Neuronal stem cell (in vitro differentiated cells): ENCODE measurements around the gene PHKA1.

Experiments
- DNase-seq: peaks from one replicate; pipeline ENCODE4 v3.0.0-alpha.2; 2013; ENCODE audit warnings: low spot score
- H2AFZ ChIP-seq: one replicate; pipeline ENCODE4 v1.6.1; 2013; ENCODE audit warnings: mild to moderate bottlenecking, low read length, inconsistent platforms
- H2AK5ac ChIP-seq: 2 replicates; pipeline ENCODE4 v1.6.1; 2013; ENCODE audit warnings: low read depth, mild to moderate bottlenecking, inconsistent platforms, low read length, moderate library complexity, mixed read lengths
- H2BK120ac ChIP-seq: 2 replicates; pipeline ENCODE4 v1.6.1; 2013; ENCODE audit warnings: low read depth, mild to moderate bottlenecking, inconsistent platforms, low read length, moderate library complexity, mixed read lengths
- H2BK12ac ChIP-seq: one replicate; pipeline ENCODE4 v1.6.1; 2013; ENCODE audit warnings: low read length, inconsistent platforms
- H2BK15ac ChIP-seq: 2 replicates; pipeline ENCODE4 v1.6.1; 2013; ENCODE audit warnings: mild to moderate bottlenecking, low read length, inconsistent platforms, mixed read lengths
- H2BK5ac ChIP-seq: one replicate; pipeline ENCODE4 v1.6.1; 2013; ENCODE audit warnings: inconsistent platforms, mild to moderate bottlenecking, low read length, moderate library complexity
- H3K14ac ChIP-seq: one replicate; pipeline ENCODE4 v1.6.1; 2013; ENCODE audit warnings: low read length, inconsistent platforms
- H3K18ac ChIP-seq: 2 replicates; pipeline ENCODE4 v1.6.1; 2013; ENCODE audit warnings: low read length, inconsistent platforms
- H3K23ac ChIP-seq: 2 replicates; pipeline ENCODE4 v1.6.1; 2013; ENCODE audit warnings: low read depth, mild to moderate bottlenecking, mixed read lengths, low read length, inconsistent platforms; ENCODE audit not compliant: poor library complexity
- H3K27ac ChIP-seq: replicated peaks from 3 replicates; pipeline ENCODE4 v1.5.1; 2013; ENCODE audit warnings: low read length, inconsistent platforms
- H3K27me3 ChIP-seq, 3 experiments: 2 replicates each; pipeline ENCODE4 v1.6.1; 2013; ENCODE audit warnings: low read length in 3 of 3, mild to moderate bottlenecking in 2 of 3, inconsistent platforms in 1 of 3, low read depth in 1 of 3, mixed read lengths in 1 of 3, moderate library complexity in 1 of 3; ENCODE audit not compliant: control insufficient read depth in 3 of 3, insufficient read depth in 3 of 3
- H3K36me3 ChIP-seq, 2 donors: replicated peaks in 1 of 2; 2 replicates each; pipeline ENCODE4 v1.6.1; 2013; ENCODE audit warnings: low read length in 2 of 2; ENCODE audit not compliant: control insufficient read depth in 2 of 2, insufficient read depth in 2 of 2
- H3K4ac ChIP-seq: 2 replicates; pipeline ENCODE4 v1.6.1; 2013; ENCODE audit warnings: inconsistent platforms, mild to moderate bottlenecking, low read length, moderate library complexity
- H3K4me1 ChIP-seq, 2 donors: 1 replicate in 1 of 2; 2 replicates in 1 of 2; pipeline ENCODE4 v1.6.1; 2013; ENCODE audit warnings: low read length in 2 of 2, low read depth in 1 of 2; ENCODE audit not compliant: control insufficient read depth in 2 of 2, insufficient read depth in 1 of 2
- H3K4me2 ChIP-seq: one replicate; pipeline ENCODE4 v1.6.1; 2013; ENCODE audit warnings: mild to moderate bottlenecking, low read length, inconsistent platforms; ENCODE audit not compliant: insufficient read depth, poor library complexity, severe bottlenecking
- H3K4me3 ChIP-seq, 2 donors: 2 replicates each; pipeline ENCODE4 v1.5.1; 2013; ENCODE audit warnings: low read length in 2 of 2, mild to moderate bottlenecking in 2 of 2, inconsistent platforms in 1 of 2, moderate library complexity in 1 of 2
- H3K79me1 ChIP-seq: one replicate; pipeline ENCODE4 v1.6.1; 2013; ENCODE audit warnings: low read depth, mild to moderate bottlenecking, inconsistent platforms, low read length, moderate library complexity
- H3K9ac ChIP-seq: one replicate; pipeline ENCODE4 v1.6.1; 2013; ENCODE audit warnings: mild to moderate bottlenecking, low read depth, low read length, inconsistent platforms; ENCODE audit not compliant: poor library complexity
- H3K9me3 ChIP-seq, 2 donors: replicated peaks in 1 of 2; 2 replicates each; pipeline versions ENCODE3 to v1.6.1; 2013; ENCODE audit warnings: low read length in 2 of 2, mild to moderate bottlenecking in 2 of 2, inconsistent platforms in 1 of 2, low read depth in 1 of 2, mixed read lengths in 1 of 2, moderate library complexity in 1 of 2; ENCODE audit not compliant: control insufficient read depth in 2 of 2, insufficient read depth in 1 of 2
- H4K8ac ChIP-seq: one replicate; pipeline ENCODE4 v1.6.1; 2013; ENCODE audit warnings: low read depth, mild to moderate bottlenecking, inconsistent platforms, low read length, moderate library complexity
- H4K91ac ChIP-seq: one replicate; pipeline ENCODE4 v1.6.1; 2013; ENCODE audit warnings: low read length, low read depth, mild to moderate bottlenecking, inconsistent platforms; ENCODE audit not compliant: poor library complexity
- WGBS, 2 donors: extraction: QIAGEN DNeasy Blood & Tissue Kit; methylation state at CpG; one replicate each; pipeline ENCODE4 v1.1.7; 2013; ENCODE audit warnings: missing lambda C conversion rate in 2 of 2, mixed read lengths in 1 of 2; ENCODE audit not compliant: insufficient read length in 2 of 2, insufficient replicate concordance in 1 of 2; ENCODE audit errors: extremely low coverage in 2 of 2; 5-methylcytosine and 5-hydroxymethylcytosine counted together

Gene PHKA1

GRCh38 chrX:72540318-72540717 is 173.8 kb downstream of the PHKA1 start:
- no CpG with 5 or more reads among the region's 5 CpGs for WGBS, 2 donors
- H3K23ac ChIP-seq = no peak overlapping the region

GRCh38 chrX:72539822-72540221 is 174.3 kb downstream of the PHKA1 start:
- H3K4me3 ChIP-seq = no peak overlapping the region
- H3K18ac ChIP-seq = no peak overlapping the region
- H3K4ac ChIP-seq = no peak overlapping the region
- H2BK120ac ChIP-seq = no peak overlapping the region
- H2BK12ac ChIP-seq = no peak overlapping the region
- no peaks in the 10 kb centered on the region for H3K9me3 ChIP-seq
- WGBS, 2 donors = no CpG with 5 or more reads among the region's 2 CpGs
- H2BK5ac ChIP-seq = no peak overlapping the region
- H3K14ac ChIP-seq = no peak overlapping the region
- H3K23ac ChIP-seq = no peak overlapping the region
- H2AK5ac ChIP-seq = no peak overlapping the region
- H4K91ac ChIP-seq = no peak overlapping the region
- no peak overlapping the region for H3K27ac ChIP-seq
- no peak overlapping the region for H4K8ac ChIP-seq
- H2BK15ac ChIP-seq = no peak overlapping the region
- no peaks in the 10 kb centered on the region for H3K79me1 ChIP-seq
- H3K27me3 ChIP-seq = no peaks in the 10 kb centered on the region
- no peaks in the 10 kb centered on the region for H3K4me1 ChIP-seq
- peaks cover 0 to 8% of the 10 kb centered on the region in 2 donors for H3K36me3 ChIP-seq
- DNase-seq = no peak
- no peak overlapping the region for H2AFZ ChIP-seq
- no peak overlapping the region for H3K9ac ChIP-seq
- no peak overlapping the region for H3K4me2 ChIP-seq

More at GRCh38 chrX:72540318-72540717, 173.8 kb downstream of the PHKA1 start:
- H2AFZ ChIP-seq = no peak overlapping the region
- H4K91ac ChIP-seq = no peak overlapping the region
- H2BK120ac ChIP-seq = no peak overlapping the region
- H4K8ac ChIP-seq = no peak overlapping the region
- no peak overlapping the region for H3K9ac ChIP-seq
- H3K14ac ChIP-seq = no peak overlapping the region
- no peak overlapping the region for H3K4ac ChIP-seq
- no peaks in the 10 kb centered on the region for H3K27me3 ChIP-seq
- no peak overlapping the region for H3K27ac ChIP-seq
- H2BK5ac ChIP-seq = no peak overlapping the region
- H3K36me3 ChIP-seq = peaks cover 0 to 6% of the 10 kb centered on the region in 2 donors
- H3K4me2 ChIP-seq = no peak overlapping the region
- H3K18ac ChIP-seq = no peak overlapping the region
- no peak overlapping the region for H2BK12ac ChIP-seq
- no peaks in the 10 kb centered on the region for H3K4me1 ChIP-seq
- no peak overlapping the region for H2AK5ac ChIP-seq
- H3K4me3 ChIP-seq = no peak overlapping the region
- DNase-seq = no peak
- no peaks in the 10 kb centered on the region for H3K79me1 ChIP-seq
- no peaks in the 10 kb centered on the region for H3K9me3 ChIP-seq
- H2BK15ac ChIP-seq = no peak overlapping the region

- H2BK12ac ChIP-seq = no peak overlapping the region
- H3K9ac ChIP-seq = no peak overlapping the region
- H3K4me1 ChIP-seq = no peaks in the 10 kb centered on the region
- H3K36me3 ChIP-seq = peaks cover 0 to 3% of the 10 kb centered on the region in 2 donors
- no peak overlapping the region for H4K91ac ChIP-seq
- no peak overlapping the region for H2AK5ac ChIP-seq
- H3K27me3 ChIP-seq = no peaks in the 10 kb centered on the region
- H2BK120ac ChIP-seq = no peak overlapping the region
- no peak for DNase-seq
- no peak overlapping the region for H3K4me3 ChIP-seq
- no peak overlapping the region for H3K27ac ChIP-seq
- H3K18ac ChIP-seq = no peak overlapping the region
- no peak overlapping the region for H3K14ac ChIP-seq
- H3K4me2 ChIP-seq = no peak overlapping the region
- H2BK5ac ChIP-seq = no peak overlapping the region
- no peak overlapping the region for H2AFZ ChIP-seq
- no CpG with 5 or more reads among the region's 1 CpG for WGBS, 2 donors
- H3K4ac ChIP-seq = no peak overlapping the region
- H3K23ac ChIP-seq = no peak overlapping the region
- H4K8ac ChIP-seq = no peak overlapping the region
- H2BK15ac ChIP-seq = no peak overlapping the region
- H3K9me3 ChIP-seq = no peaks in the 10 kb centered on the region
- H3K79me1 ChIP-seq = no peaks in the 10 kb centered on the region
Observed at GRCh38 chrX:72536542-72536941, 177.6 kb downstream of the PHKA1 start.

GRCh38 chrX:72532366-72532765 is 181.7 kb downstream of the PHKA1 start:
- DNase-seq = no peak
- Histone ChIP-seq H3K36me3 (peaks cover 0 to 3% of the 10 kb centered on the region in 2 donors), H3K23ac (no peak overlapping the region), H3K14ac (no peak overlapping the region), H4K8ac (no peak overlapping the region), H3K18ac (no peak overlapping the region), H3K79me1 (no peaks in the 10 kb centered on the region), H3K4me2 (no peak overlapping the region), H3K27ac (no peak overlapping the region), H2BK12ac (no peak overlapping the region), H3K4me1 (no peaks in the 10 kb centered on the region), H3K9ac (no peak overlapping the region), H3K27me3 (no peaks in the 10 kb centered on the region), H2AK5ac (no peak overlapping the region), H2BK5ac (no peak overlapping the region), H3K9me3 (no peaks in the 10 kb centered on the region), H2AFZ (no peak overlapping the region), H3K4me3 (no peak overlapping the region), H2BK15ac (no peak overlapping the region), H2BK120ac (no peak overlapping the region), H4K91ac (no peak overlapping the region), H3K4ac (no peak overlapping the region)
- no CpG with 5 or more reads among the region's 3 CpGs for WGBS, 2 donors
